GM12872 (cell line): ENCODE data around the gene EDC3.

Source experiments
- TF ChIP-seq, protein P1 (sequence below): IDR thresholded peaks from 3 replicates; pipeline ENCODE4 v1.5.1; 2011; ENCODE audit warnings: low read depth, mild to moderate bottlenecking, low read length, moderate library complexity; ENCODE audit not compliant: insufficient read depth

Gene EDC3

DNA sequence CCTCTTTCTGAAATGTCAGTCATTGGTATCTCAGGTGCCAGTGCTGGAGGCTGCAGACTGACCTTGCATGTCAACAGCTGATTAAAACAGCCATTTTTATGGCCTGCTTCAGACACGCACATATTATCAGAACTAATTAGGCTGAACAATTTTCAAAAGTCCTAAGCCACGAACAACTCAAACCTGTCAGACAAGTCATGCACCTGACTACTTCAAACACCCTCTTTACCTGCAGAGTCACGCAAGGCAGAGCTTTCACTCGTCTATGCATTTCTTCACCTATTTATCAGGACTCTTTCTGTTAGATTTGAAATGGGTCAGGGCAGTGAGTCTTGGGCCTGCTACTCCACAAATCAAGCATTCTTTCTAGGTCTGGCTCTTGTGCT, 53.5 kb downstream of the EDC3 start:
- TF ChIP-seq, protein P1, sequence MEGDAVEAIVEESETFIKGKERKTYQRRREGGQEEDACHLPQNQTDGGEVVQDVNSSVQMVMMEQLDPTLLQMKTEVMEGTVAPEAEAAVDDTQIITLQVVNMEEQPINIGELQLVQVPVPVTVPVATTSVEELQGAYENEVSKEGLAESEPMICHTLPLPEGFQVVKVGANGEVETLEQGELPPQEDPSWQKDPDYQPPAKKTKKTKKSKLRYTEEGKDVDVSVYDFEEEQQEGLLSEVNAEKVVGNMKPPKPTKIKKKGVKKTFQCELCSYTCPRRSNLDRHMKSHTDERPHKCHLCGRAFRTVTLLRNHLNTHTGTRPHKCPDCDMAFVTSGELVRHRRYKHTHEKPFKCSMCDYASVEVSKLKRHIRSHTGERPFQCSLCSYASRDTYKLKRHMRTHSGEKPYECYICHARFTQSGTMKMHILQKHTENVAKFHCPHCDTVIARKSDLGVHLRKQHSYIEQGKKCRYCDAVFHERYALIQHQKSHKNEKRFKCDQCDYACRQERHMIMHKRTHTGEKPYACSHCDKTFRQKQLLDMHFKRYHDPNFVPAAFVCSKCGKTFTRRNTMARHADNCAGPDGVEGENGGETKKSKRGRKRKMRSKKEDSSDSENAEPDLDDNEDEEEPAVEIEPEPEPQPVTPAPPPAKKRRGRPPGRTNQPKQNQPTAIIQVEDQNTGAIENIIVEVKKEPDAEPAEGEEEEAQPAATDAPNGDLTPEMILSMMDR = no peak

DNA sequence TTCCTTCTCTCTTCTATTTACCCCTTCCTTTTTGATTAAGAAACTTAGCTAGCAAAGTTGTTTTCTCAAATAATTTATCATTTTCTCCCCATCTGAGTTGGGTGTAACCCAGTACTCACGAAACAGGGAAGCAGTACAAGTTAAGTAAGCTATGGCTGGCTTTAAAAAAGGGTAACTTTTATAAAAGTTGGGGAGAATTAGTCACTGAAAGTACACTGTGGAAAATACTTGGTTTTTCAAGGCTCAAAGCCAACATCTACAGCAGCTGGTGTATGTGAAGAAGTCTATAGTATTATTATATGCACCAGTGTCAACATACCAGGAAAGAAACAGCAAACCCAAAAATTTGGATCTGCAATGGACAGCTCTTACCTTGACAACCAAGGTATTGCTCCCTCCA, 54.7 kb downstream of the EDC3 start:
- TF ChIP-seq, protein P1 = no peak

DNA sequence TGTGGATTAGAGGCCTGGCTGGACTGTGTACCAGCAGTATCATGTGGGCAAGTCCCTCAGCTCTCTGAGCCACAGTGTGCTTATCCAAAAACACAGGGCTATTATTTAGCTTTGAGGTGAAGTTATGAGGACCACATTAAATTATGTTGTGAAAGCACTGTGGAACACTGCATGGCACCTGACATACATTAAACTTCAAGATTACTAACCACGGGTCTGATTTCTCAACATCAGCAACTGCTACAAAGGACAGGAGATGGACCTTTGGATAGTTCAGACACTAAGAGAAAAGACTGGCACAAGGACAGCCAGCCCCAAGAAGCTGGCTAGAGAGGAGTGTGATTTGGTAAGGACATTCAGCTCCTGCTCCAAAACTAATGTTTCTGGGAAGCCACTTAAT, 58.8 kb downstream of the EDC3 start:
- TF ChIP-seq, protein P1 = no peak

DNA sequence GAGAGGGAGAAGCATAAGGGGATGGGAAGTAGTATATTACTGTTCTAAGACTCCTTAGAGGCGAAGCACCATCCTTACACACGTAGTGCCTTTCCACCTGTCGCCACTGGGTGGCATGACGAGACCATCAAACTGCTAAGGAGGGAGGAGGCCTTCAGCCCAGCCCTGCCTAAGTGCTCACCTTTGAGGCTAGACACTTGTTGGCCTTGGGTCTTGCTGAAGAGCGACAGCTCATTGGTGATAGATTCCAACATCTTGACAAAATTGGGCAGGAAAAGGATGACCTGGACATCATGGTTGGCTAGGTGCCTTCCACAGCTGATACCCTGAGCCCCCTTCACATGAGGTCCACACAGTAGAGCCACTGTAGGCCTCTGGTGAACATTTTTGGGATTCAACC, 60.6 kb downstream of the EDC3 start:
- TF ChIP-seq, protein P1 = peak; percentile 95

DNA sequence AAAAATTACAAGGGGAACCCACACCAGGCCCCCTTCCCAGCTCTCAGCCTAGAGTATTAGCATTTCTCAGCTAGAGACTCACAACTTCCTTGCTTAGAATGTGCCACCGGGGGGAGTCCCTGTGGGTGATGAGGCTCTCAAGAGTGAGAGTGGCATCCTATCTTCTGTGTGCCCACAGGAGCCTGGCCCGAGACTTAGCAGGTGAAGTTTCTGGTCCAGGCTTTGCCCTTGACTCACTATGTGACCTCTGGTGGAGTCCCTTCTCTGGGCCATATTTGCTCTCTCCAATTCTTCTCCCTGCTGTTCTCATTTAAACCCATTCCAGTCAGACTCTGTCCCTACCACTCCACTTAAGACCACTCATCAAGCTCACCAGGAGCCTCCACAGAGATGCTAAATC, 62.0 kb downstream of the EDC3 start:
- TF ChIP-seq, protein P1 = 0 out of 3 replicates have a peak, but pooled peaks have one; percentile 6

DNA sequence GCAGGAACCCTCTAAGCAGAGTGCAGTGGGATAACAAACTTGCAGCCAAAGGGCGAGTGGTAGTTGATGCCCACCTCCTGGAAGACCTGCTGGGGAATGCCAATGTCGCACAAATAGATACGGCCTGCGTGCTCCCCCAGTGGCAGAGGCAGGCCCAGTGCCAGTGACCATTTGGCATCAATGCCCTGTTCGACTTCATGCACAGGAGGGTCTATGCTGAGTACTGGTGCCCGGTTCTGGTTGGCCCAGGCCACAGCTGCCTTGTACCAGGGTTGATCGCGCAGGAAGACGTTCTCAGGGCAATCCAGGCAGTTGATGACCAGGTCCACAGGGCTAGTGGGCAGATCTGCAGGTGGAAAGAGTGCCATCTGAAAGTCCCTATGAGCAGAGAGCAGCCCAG, 63.2 kb downstream of the EDC3 start:
- TF ChIP-seq, protein P1 = no peak

DNA sequence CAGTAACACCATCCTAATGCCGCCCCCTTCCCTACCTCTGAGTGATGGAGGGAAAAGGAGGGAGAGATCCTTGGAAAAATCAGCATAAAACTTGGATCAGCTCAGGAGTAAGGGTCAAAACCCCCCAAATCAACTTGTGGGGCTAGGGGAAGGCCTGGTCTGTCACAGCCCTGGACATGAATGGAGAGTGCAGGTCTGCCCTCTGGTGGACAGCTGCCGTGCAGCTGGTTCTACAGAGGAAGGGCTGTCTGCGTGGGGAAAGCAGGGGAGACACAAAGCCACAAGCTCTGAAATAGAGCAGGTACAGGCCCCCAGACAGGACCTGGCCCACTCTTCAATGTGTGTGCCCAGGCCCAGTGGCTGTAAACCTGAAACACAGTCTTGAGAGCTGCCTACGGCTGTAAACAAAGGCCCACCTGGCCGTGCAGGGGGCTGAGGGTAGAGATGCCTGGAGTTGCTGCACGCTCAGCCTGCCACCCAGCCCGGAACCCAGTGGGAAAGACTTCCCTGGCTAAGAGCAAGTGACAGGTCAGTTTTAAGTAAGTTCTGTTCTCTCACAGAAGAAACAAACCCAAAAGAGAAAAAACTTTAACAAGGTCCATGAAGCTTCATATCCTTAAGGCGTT, 63.8 kb downstream of the EDC3 start:
- TF ChIP-seq, protein P1 = peak; percentile 97

DNA sequence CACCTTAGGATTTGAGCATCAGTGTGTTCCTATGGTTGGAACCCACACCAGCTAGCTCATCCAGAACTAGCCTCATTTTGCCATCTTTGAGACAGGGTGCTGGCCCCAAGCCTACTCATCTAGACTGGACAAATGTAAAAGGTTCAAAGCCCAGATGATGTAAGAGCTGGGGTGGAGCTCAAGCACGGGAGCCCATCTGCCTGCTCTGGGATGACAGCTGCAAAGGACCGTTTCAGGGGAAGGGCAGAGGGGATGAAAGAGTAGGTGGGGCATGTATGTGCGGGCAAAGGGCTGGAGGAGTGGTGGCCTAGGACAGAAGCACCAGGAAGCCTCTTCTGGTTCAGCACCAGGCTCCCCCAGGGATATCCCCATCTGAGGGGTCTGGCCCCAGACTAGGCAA, 64.4 kb downstream of the EDC3 start:
- TF ChIP-seq, protein P1 = no peak
